HepG2 (cell line): Measurements from ENCODE around the gene PLA2G12B. TPM values are rescaled to one million over a fixed set of nuclear protein-coding genes. Genes with fewer than 3 reads are reported as not detected.

Experiments
- ATF1 ChIP-seq: IDR thresholded peaks from 2 replicates; pipeline ENCODE4 v1.6.1; 2016; ENCODE audit warnings: mild to moderate bottlenecking, control low read depth
- ATF7-NPFF ChIP-seq: sonication (generic); formaldehyde crosslinking; IDR thresholded peaks from 2 replicates; pipeline ENCODE4 v1.8.1; 2023; ENCODE audit warnings: mild to moderate bottlenecking, low read depth, missing genetic modification reagents, moderate library complexity
- CREB1 ChIP-seq, 2 experiments: fragments of 450-650 bp in 1 of 2; IDR thresholded peaks; 2 replicates each; pipeline ENCODE4 v1.6.1; 2016 to 2017; ENCODE audit warnings: control low read depth in 1 of 2, mild to moderate bottlenecking in 1 of 2, missing compliant biosample characterization in 1 of 2, missing genetic modification characterization in 1 of 2
- EHMT2 ChIP-seq: fragments of 200-600 bp; sonication (generic); IDR thresholded peaks from 2 replicates; pipeline ENCODE4 v1.7.0; 2017; ENCODE audit warnings: antibody characterized with exemption, low read depth, low read length, borderline replicate concordance
- ISL2 ChIP-seq: sonication (generic); formaldehyde crosslinking; IDR thresholded peaks from 2 replicates; pipeline ENCODE4 v1.5.0; 2020; ENCODE audit warnings: missing genetic modification reagents
- ISX ChIP-seq: sonication (generic); formaldehyde crosslinking; conservative IDR thresholded peaks from 2 replicates; pipeline ENCODE4 v1.5.0; 2020; ENCODE audit warnings: missing genetic modification reagents
- MYPOP ChIP-seq: sonication (generic); formaldehyde crosslinking; IDR thresholded peaks from 2 replicates; pipeline ENCODE4 v1.8.1; 2023; ENCODE audit warnings: mild to moderate bottlenecking, moderate library complexity, missing genetic modification reagents
- PLSCR1 ChIP-seq: sonication (generic); formaldehyde crosslinking; IDR thresholded peaks from 2 replicates; pipeline ENCODE4 v1.5.0; 2020; ENCODE audit warnings: missing genetic modification reagents, mild to moderate bottlenecking, borderline replicate concordance
- PRDM4 ChIP-seq: sonication (generic); formaldehyde crosslinking; IDR thresholded peaks from 2 replicates; pipeline ENCODE4 v1.9.0; 2021; ENCODE audit warnings: missing genetic modification reagents, borderline replicate concordance
- SAFB2 ChIP-seq: sonication (generic); formaldehyde crosslinking; IDR thresholded peaks from 2 replicates; pipeline ENCODE4 v1.5.1; 2020; ENCODE audit warnings: missing genetic modification reagents, low read depth, mild to moderate bottlenecking, borderline replicate concordance
- TFDP1 ChIP-seq: IDR thresholded peaks from 2 replicates; pipeline ENCODE4 v1.6.1; 2016; ENCODE audit warnings: missing compliant biosample characterization, missing genetic modification reagents, borderline replicate concordance
- XRCC5 ChIP-seq: fragments of 200-400 bp; formaldehyde crosslinking; optimal IDR thresholded peaks from 2 replicates; pipeline ENCODE3; 2017; ENCODE audit warnings: mild to moderate bottlenecking, low read length
- ZBTB7A ChIP-seq: sonication (generic); formaldehyde crosslinking; IDR thresholded peaks from 2 replicates; pipeline ENCODE4 v1.8.0; 2022; ENCODE audit warnings: mild to moderate bottlenecking, missing genetic modification reagents
- ZC3H4 ChIP-seq: sonication (generic); formaldehyde crosslinking; IDR thresholded peaks from 2 replicates; pipeline ENCODE4 v1.4.0; 2020; ENCODE audit warnings: missing genetic modification reagents, borderline replicate concordance
- ZMYM2 ChIP-seq: sonication (generic); formaldehyde crosslinking; IDR thresholded peaks from 2 replicates; pipeline ENCODE4 v1.8.0; 2022; ENCODE audit warnings: mild to moderate bottlenecking, missing genetic modification reagents
- ZNF503 ChIP-seq: sonication (generic); formaldehyde crosslinking; IDR thresholded peaks from 2 replicates; pipeline ENCODE4 v1.4.0; 2020; ENCODE audit warnings: missing genetic modification reagents
- ZNF572 ChIP-seq: sonication (generic); formaldehyde crosslinking; IDR thresholded peaks from 2 replicates; pipeline ENCODE4 v1.5.1; 2020; ENCODE audit warnings: mild to moderate bottlenecking, missing genetic modification reagents
- ZNF691 ChIP-seq: sonication (generic); formaldehyde crosslinking; IDR thresholded peaks from 2 replicates; pipeline ENCODE4 v1.4.0; 2020; ENCODE audit warnings: missing genetic modification reagents, low read depth, mild to moderate bottlenecking, borderline replicate concordance
- ZNF746 ChIP-seq: sonication (generic); formaldehyde crosslinking; IDR thresholded peaks from 2 replicates; pipeline ENCODE4 v1.8.0; 2022; ENCODE audit warnings: mild to moderate bottlenecking, missing genetic modification reagents
- ZNF777 ChIP-seq: sonication (generic); formaldehyde crosslinking; IDR thresholded peaks from 2 replicates; pipeline ENCODE4 v1.4.0; 2020; ENCODE audit warnings: missing genetic modification reagents
- polyA plus RNA-seq, 8 experiments: library from polyadenylated mRNA; depleted of rRNA in 3 of 8; stranded (reverse) in 7 of 8; unstranded in 1 of 8; fragments of >200 nt; fragmentation: Illumina TruSeq in 4 of 8; extraction: Trizol in 4 of 8; gene quantifications; 2 replicates each; pipeline versions ENCODE4 v1.2.1 to v1.2.3, GENCODE V29; 2011 to 2016; ENCODE audit warnings: low read depth in 4 of 8, missing spikeins in 1 of 8, mixed read lengths in 1 of 8; ENCODE audit not compliant: insufficient read depth in 1 of 8
- total RNA-seq, 5 experiments: library from RNA; depleted of rRNA; stranded (reverse); fragments of >200 nt; fragmentation: Illumina TruSeq; extraction: Trizol; gene quantifications; 2 replicates each; pipeline ENCODE4 v1.2.3, GENCODE V29; 2016; ENCODE audit warnings: low read depth in 1 of 5

Gene PLA2G12B
- total and polyA plus RNA-seq, 2 of the 13 experiments (the other 11 are each of a cell fraction or from before 2014, with no cell fraction given), result 7.7 to 38.0 TPM

GRCh38 chr10:72954596-72955554 lies at the start of gene PLA2G12B (continued):
- TF ChIP-seq PRDM4 (no peak), ATF1 (CRISPR knock-in tag) (no peak), ZNF746 (no peak), ISX (CRISPR knock-in tag) (no peak), TFDP1 (CRISPR knock-in tag) (no peak), ZNF572 (no peak), ATF7-NPFF (CRISPR knock-in tag) (no peak), PLSCR1 (CRISPR knock-in tag) (no peak), ZNF503 (no peak), ISL2 (CRISPR knock-in tag) (no peak; the same call in 1 of the 2 replicates), XRCC5 (peak; percentile 54), ZNF691 (CRISPR knock-in tag) (no peak), EHMT2 (no peak), ZMYM2 (no peak), ZBTB7A (CRISPR knock-in tag) (no peak), MYPOP (CRISPR knock-in tag) (no peak), ZNF777 (CRISPR knock-in tag) (no peak), ZC3H4 (CRISPR knock-in tag) (no peak), SAFB2 (CRISPR knock-in tag) (no peak), CREB1 (IDR thresholded peaks at IDR 0.05) (no peak), CREB1 (CRISPR knock-in tag; IDR thresholded peaks at IDR 0.05) (0 out of 2 replicates have a peak, but pooled peaks have one; percentile 14)
